OCI-M2 (cell line): ENCODE data around the gene PCED1B.

Source experiments
- DNase-seq: peaks from one replicate; lab custom pipeline; 2025; ENCODE audit not compliant: unreplicated experiment; lab: John Stamatoyannopoulos, UW

Gene PCED1B

GRCh38 chr12:47088021-47088944, 8.9 kb downstream of the PCED1B start:
- DNase-seq: no peak

GRCh38 chr12:47091009-47091408, 11.6 kb downstream of the PCED1B start:
- no peak for DNase-seq

DNA sequence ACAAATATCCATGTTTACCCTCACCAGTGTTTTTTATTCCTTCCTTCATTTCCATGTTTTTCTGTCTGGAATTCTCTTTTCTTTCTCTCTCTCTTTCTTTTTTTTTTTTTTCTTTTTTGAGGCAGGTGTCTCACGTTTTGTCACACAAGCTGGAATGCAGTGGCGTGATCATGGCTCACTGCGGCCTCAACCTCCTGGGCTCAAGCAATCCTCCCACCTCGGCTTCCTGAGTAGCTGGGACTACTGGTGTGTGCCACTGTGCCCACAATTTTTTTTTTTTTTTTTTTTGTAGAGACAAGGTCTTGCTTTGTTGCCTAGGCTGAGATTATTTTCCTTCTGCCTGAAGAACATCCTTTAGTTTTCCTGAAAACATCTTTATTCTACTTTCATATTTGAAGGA, 15.4 kb downstream of the PCED1B start:
- DNase-seq: no peak

DNA sequence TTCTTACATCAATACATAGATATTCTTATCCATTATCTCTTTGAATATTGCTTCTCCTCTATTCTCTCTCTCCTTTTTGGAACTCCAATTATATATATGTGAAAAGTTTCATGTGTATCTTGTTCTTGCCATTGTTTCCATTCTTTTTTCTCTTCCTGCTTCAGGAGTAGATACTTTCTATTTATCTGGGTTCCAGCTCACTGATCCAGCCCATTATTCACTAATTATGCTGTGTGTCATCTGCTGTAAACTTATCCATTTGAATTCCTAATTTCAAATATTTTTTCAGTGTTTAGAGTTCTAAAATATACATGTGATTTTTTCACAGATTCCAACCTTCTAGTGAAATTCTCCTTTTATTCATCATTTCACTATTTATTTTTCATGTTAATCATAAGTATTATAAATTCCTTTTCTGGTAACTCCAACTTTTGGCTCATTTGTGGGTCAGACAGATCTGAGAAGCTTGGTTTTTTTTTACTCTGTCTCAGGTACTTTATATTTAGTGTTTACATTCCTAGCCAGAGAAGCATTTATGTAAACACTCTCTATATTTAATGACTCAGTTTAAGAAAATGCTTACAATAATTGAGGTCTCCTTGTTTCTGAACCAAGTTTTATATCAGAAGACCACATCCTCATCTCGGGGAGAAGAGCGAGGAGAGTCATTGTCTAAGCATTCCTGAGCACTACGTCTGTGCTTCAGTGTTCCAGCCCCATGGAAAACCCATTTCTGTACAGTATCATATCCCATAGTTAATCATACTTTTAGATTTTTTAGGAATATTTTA, 16.2 kb downstream of the PCED1B start:
- no peak for DNase-seq

DNA sequence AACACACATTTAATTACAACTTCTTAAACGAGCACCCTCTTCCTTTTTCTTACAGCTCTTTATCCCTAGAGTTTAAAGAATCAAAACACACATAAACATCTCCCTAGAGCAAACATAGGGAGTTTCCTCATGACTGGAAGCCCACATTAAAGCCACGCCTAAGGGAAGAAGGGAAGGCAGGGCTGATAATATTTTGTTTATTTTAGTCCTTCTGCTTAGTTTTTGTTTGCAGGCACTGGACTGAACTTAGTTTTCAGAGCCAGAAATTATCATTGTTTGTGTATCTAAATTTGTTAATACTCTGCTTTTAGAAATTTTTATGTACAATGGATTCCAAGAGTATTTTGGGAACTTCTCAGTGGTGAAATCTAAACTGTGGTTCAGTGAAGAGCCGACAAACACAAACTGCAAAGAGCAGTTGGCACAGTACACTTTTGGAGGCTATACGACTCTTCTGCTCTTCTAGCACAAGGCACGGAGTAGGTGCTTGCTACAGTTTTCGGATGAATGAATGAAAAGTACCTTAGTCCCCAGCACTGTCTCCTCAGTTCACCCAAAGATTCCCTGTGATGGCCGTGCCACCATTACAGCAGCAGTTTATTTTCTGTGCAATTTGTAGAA, 18.0 kb downstream of the PCED1B start:
- DNase-seq: no peak

DNA sequence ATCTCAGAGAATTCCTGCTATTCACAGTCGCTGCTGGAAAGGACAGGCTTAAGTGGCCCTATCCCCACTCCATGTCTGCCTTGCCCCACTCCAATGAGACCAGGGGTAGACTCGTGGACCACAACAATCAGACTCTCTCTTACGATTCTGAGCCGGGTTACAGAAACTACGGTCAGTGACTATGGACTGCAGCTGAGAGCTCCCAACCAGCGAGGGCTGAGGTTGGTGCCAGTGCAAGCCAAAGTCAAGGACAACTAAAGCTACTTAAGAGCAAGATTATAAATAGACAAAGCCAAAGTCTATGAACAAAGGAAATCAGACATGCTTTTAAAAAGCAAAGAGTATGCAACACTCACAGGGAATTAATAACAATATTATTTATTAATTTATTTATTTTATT, 18.7 kb downstream of the PCED1B start:
- no peak for DNase-seq

DNA sequence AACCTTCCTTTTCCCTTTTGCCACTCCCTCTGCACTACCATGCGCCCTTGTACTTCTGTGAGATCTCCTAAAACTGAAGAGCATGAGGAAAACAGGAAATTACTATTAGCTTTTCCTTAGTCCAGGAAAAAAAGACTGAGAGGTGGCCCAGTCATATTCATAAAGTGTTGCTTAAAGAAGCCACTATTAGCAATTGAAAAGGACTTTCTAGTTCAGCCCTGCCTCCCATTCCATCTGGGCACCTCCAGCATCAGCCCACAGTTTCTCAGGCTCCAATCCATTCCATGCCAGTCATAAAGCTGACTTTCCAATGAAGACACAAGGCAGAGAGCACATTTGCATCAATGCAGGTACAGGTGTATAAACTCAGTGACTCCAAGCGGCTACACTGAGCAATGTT, 20.2 kb downstream of the PCED1B start:
- no peak for DNase-seq

DNA sequence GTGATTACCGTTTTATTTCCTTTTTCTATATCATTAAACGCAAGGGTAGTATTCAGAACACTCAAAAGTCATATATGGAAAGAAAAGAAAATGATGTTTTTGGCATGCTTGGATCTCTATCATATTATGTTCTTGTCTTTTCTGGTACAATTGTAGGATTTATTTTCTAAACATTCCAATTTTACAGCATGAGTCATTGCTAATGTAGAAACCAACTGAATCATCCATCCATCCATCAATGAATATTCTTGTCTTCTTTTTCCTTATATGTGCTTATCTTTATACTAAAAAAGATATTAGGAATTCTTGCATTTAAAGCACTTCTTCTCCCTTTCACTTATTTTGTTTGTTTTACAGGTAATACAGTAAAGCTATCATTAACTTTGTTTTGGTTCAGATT, 20.7 kb downstream of the PCED1B start:
- DNase-seq: no peak

DNA sequence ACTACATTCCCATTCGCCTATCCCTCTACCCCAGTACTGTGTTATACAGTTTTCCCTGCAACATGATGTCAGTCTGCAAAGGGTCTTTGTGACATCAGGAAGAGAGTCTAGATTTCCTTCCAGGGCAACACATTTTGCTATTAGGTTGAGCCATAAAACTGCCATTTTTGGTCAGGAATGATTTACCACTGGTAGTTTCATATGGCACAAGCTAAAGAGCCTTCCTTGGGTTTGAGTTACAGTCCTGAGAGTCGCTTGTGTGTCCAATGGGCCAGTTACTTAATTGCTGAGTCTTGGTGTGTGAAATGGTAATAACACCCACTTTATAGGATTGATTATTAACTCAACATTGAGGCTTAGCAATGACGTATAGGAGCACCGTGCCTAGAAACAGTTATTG, 23.0 kb downstream of the PCED1B start:
- no peak for DNase-seq

DNA sequence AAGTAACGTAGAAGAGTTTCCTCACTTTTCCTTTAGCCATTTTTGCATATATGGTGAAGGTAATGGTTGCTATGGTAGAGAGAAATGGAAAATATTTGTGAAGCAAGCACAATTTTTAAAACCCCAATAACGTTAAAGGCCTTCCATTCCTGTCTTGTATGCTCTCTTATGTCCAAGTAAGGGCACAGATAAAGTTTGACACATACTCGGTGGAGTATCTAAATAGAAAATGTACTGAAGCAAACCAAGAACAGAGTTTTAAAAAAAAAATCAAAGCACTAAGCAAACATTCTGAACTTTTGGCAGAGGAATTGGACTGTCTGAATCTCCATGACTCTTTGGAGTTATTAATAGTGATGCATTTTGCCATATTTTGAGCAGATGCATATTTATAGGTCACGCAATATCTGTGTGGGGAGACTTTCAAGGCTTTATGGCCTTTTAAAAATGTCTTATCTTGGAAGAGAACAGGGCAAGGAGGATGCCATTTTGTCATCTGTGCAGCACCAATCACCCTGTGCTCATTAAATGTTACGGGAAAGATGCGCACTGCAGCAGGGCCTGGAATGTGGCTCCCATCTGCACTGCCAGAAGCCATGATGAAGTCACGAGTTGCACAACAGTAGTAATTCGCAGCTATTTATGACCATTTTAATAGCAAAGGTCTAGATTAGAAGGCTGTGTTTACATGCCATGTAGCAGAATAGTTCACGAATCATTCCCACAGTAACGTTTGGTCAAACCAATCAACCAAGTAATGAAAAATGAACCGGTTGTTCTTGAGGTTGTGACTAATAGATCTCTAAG, 23.6 kb downstream of the PCED1B start:
- DNase-seq: no peak

GRCh38 chr12:47105914-47106674, 26.7 kb downstream of the PCED1B start:
- DNase-seq: no peak

DNA sequence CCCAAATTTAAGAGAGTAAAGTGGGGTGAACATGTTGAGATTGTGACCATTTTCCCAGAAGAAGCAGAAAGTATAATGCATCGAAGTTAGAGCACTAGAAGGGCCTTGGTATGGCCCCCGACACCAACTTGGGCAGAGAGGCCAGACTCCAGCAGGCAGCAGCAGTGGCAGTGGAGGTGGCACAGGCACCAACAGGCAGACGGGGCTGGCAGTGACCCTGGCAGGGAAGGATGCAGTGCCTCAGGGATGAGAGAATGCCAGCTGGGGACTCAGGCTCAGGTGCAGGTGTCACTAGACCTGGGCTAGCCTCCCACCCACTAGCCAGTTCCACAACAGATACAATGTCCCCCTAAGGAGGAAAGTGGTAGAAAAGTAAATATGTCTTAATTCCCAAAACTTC, 28.0 kb downstream of the PCED1B start:
- no peak for DNase-seq

- no peak for DNase-seq
These were observed 28.5 kb downstream of the PCED1B start for GRCh38 chr12:47107926-47108325.

DNA sequence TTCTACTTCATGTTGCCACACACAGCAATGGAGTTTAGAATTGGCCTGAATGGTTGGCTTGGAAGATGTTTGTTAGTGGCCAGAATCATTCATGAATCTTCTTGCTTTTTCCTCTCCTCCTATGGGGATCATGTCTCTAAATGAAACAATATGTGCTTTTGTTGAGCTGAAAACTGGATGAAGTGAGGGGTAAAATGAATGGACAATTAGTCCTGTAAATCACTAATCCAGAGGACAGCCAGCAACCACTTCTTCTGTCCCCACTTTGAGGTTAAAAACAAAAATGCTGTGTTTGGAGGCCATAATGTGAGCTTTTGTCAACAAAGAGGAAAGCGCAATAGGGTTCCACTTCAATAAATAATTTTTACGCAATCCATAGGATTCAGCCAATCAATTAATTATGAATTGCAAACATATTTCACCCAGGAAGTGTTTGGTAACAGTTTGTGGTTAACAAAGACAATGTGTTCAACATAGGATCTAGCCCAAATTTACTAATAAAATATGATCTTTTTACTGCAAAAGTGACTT, 30.7 kb downstream of the PCED1B start:
- DNase-seq: no peak

- DNase-seq: no peak
These were observed 31.4 kb downstream of the PCED1B start for GRCh38 chr12:47110718-47111391.

GRCh38 chr12:47111392-47111778, 32.0 kb downstream of the PCED1B start:
- DNase-seq: no peak

DNA sequence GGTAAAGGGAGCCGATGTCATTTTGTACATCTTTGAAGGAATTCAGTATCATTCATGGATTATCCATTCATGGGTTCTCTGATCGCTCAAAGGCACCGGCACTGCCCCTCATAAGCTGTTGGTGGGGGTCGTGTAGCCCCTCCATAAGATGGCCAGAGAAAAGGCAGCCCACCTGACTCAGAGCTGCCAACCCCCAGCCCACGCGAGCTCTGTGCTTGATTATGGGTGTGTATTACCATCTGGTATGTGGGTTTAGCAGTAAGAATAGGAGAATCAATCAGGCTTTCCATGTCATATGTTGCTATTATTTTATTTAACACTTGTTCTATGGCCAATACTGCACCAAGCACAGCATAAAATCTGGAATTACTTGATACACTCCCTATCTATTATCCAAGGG, 32.4 kb downstream of the PCED1B start:
- no peak for DNase-seq

- no peak for DNase-seq
These were observed 33.3 kb downstream of the PCED1B start for GRCh38 chr12:47112679-47113078.

- DNase-seq: no peak
These were observed 35.1 kb downstream of the PCED1B start for GRCh38 chr12:47114481-47114892.
